Lower leg skin (tissue), 3 donors: Measurements from ENCODE around the gene C1D.

Experiments
- POLR2A ChIP-seq, 2 donors: fragments of 450-650 bp; IDR thresholded peaks; one replicate each; pipeline ENCODE4 v1.6.1; 2016 to 2017; ENCODE audit warnings: antibody characterized with exemption in 2 of 2, mild to moderate bottlenecking in 1 of 2, moderate library complexity in 1 of 2
- TF ChIP-seq, protein P1 (sequence below), 3 donors: fragments of 450-650 bp; IDR thresholded peaks; one replicate each; pipeline ENCODE4 v1.5.1; 2016; ENCODE audit warnings: antibody characterized with exemption in 3 of 3, mild to moderate bottlenecking in 3 of 3, moderate library complexity in 2 of 3

GRCh38 chr2:68000170-68000825, 62.5 kb downstream of the C1D start:
- TF ChIP-seq, protein P1, sequence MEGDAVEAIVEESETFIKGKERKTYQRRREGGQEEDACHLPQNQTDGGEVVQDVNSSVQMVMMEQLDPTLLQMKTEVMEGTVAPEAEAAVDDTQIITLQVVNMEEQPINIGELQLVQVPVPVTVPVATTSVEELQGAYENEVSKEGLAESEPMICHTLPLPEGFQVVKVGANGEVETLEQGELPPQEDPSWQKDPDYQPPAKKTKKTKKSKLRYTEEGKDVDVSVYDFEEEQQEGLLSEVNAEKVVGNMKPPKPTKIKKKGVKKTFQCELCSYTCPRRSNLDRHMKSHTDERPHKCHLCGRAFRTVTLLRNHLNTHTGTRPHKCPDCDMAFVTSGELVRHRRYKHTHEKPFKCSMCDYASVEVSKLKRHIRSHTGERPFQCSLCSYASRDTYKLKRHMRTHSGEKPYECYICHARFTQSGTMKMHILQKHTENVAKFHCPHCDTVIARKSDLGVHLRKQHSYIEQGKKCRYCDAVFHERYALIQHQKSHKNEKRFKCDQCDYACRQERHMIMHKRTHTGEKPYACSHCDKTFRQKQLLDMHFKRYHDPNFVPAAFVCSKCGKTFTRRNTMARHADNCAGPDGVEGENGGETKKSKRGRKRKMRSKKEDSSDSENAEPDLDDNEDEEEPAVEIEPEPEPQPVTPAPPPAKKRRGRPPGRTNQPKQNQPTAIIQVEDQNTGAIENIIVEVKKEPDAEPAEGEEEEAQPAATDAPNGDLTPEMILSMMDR (IDR thresholded peaks at IDR 0.05) = no peak
- no peak for TF ChIP-seq POLR2A (IDR thresholded peaks at IDR 0.05)
